ENCODE results near the gene REV1. TPM values are rescaled to one million over a fixed set of nuclear protein-coding genes. Genes with fewer than 3 reads are reported as not detected.
"Not testable (repeated sequence)": the region's sequence is repeated elsewhere in the genome, so short reads cannot be mapped to it uniquely, and the experiment has no call there.

Gene REV1
- polyA plus RNA-seq, 1 donor: 32.0 TPM

GRCh38 chr2:99485824-99486223, 4.0 kb downstream of the REV1 start:
- DNase-seq: no peak

- DNase-seq: no peak
Observed at GRCh38 chr2:99485411-99485810, 4.4 kb downstream of the REV1 start.

- no peak for DNase-seq
Observed at GRCh38 chr2:99484205-99484604, 5.6 kb downstream of the REV1 start.

GRCh38 chr2:99481941-99482340, 7.9 kb downstream of the REV1 start:
- no peak for DNase-seq

- no peak for DNase-seq
Observed at GRCh38 chr2:99481527-99481926, 8.3 kb downstream of the REV1 start.

- DNase-seq: no peak
Observed at GRCh38 chr2:99480390-99480789, 9.4 kb downstream of the REV1 start.

GRCh38 chr2:99478632-99479031, 11.2 kb downstream of the REV1 start:
- no peak for DNase-seq

GRCh38 chr2:99477054-99477453, 12.8 kb downstream of the REV1 start:
- DNase-seq: no peak

- DNase-seq: no peak
Observed at GRCh38 chr2:99476629-99477028, 13.2 kb downstream of the REV1 start.

- not testable (repeated sequence) for DNase-seq
Observed at GRCh38 chr2:99475095-99475494, 14.7 kb downstream of the REV1 start.

GRCh38 chr2:99473518-99474083, 16.2 kb downstream of the REV1 start:
- no peak for DNase-seq

- no peak for DNase-seq
Observed at GRCh38 chr2:99472600-99472960, 17.2 kb downstream of the REV1 start.

- DNase-seq: no peak
Observed at GRCh38 chr2:99471654-99472599, 17.9 kb downstream of the REV1 start.

GRCh38 chr2:99470957-99471356, 18.9 kb downstream of the REV1 start:
- no peak for DNase-seq

- not testable (repeated sequence) for DNase-seq
Observed at GRCh38 chr2:99470459-99470858, 19.4 kb downstream of the REV1 start.

- no peak for DNase-seq
Observed at GRCh38 chr2:99469394-99469793, 20.4 kb downstream of the REV1 start.

- DNase-seq: no peak
Observed at GRCh38 chr2:99468155-99468554, 21.7 kb downstream of the REV1 start.

- DNase-seq: no peak
Observed at GRCh38 chr2:99467390-99467789, 22.4 kb downstream of the REV1 start.

- DNase-seq: no peak
Observed at GRCh38 chr2:99461828-99462483, 27.9 kb downstream of the REV1 start.

- no peak for DNase-seq
Observed at GRCh38 chr2:99458529-99458928, 31.3 kb downstream of the REV1 start.

- no peak for DNase-seq
Observed at GRCh38 chr2:99451686-99452085, 38.1 kb downstream of the REV1 start.

GRCh38 chr2:99451280-99451679, 38.5 kb downstream of the REV1 start:
- no peak for DNase-seq

GRCh38 chr2:99450199-99450598, 39.6 kb downstream of the REV1 start:
- no peak for DNase-seq

GRCh38 chr2:99448556-99448955, 41.3 kb downstream of the REV1 start:
- no peak for DNase-seq
